Esophagus muscularis mucosa (tissue), 4 donors: ENCODE data around the gene GPR18. TPM values are rescaled to one million over a fixed set of nuclear protein-coding genes. Genes with fewer than 3 reads are reported as not detected.
A peak's percentile ranks its signal among the peaks of the same experiment; 100 is the strongest.

Experiments used
- DNase-seq: peaks from one replicate; pipeline ENCODE4 v3.0.0-alpha.2; 2017; ENCODE audit errors: extremely low spot score
- H3K27ac ChIP-seq, 4 donors: fragments of 200-600 bp; sonication (generic); replicated peaks in 1 of 4; 1 replicate in 3 of 4; 2 replicates in 1 of 4; pipeline ENCODE4 v1.5.1; 2016 to 2019; ENCODE audit warnings: mild to moderate bottlenecking in 1 of 4
- H3K27me3 ChIP-seq, 4 donors: fragments of 200-600 bp; sonication (generic); one replicate each; pipeline versions ENCODE4 v1.5.1 to v1.6.0; 2016 to 2019
- H3K36me3 ChIP-seq, 4 donors: fragments of 200-600 bp; sonication (generic); one replicate each; pipeline ENCODE4 v1.5.1; 2016 to 2019
- H3K4me1 ChIP-seq, 4 donors: fragments of 200-600 bp; sonication (generic); one replicate each; pipeline ENCODE4 v1.5.1; 2016 to 2019
- H3K4me3 ChIP-seq, 4 donors: fragments of 200-600 bp; sonication (generic); 1 replicate in 2 of 4; 2 replicates in 2 of 4; pipeline ENCODE4 v1.5.1; 2016 to 2019; ENCODE audit warnings: mild to moderate bottlenecking in 4 of 4, moderate library complexity in 1 of 4
- H3K9me3 ChIP-seq, 4 donors: fragments of 200-600 bp; sonication (generic); 1 replicate in 3 of 4; 2 replicates in 1 of 4; pipeline ENCODE4 v1.5.1; 2016 to 2019
- CTCF ChIP-seq, 3 experiments: fragments of 200-600 bp in 2 of 3; fragments of 450-650 bp in 1 of 3; sonication (generic) in 2 of 3; IDR thresholded peaks; one replicate each; pipeline ENCODE4 v1.5.1; 2017 to 2019; ENCODE audit warnings: antibody characterized with exemption in 3 of 3, mild to moderate bottlenecking in 2 of 3, moderate library complexity in 1 of 3
- EP300 ChIP-seq: sonication (generic); formaldehyde crosslinking; IDR thresholded peaks from one replicate; pipeline ENCODE4 v1.6.1; 2017; ENCODE audit warnings: antibody characterized with exemption
- POLR2A ChIP-seq: fragments of 450-650 bp; IDR thresholded peaks from one replicate; pipeline ENCODE4 v1.6.1; 2017; ENCODE audit warnings: antibody characterized with exemption, moderate library complexity, mild to moderate bottlenecking, low read depth
- POLR2AphosphoS5 ChIP-seq, 2 donors: sonication (generic); formaldehyde crosslinking; IDR thresholded peaks; one replicate each; pipeline ENCODE4 v1.6.1; 2017; ENCODE audit warnings: antibody characterized with exemption in 2 of 2
- WGBS: methylation state at CpG from one replicate; pipeline ENCODE4 v1.1.5; 2018; 5-methylcytosine and 5-hydroxymethylcytosine counted together
- intact Hi-C: fragments of 100-400 bp; cut with DNase I; formaldehyde crosslinking; loops from one replicate; pipeline ENCODE4 v1.15.1; 2023
- total RNA-seq, 4 donors: library from RNA; depleted of rRNA; stranded (reverse); fragments of >200 nt; gene quantifications; one replicate each; pipeline versions ENCODE4 v1.1.0 to v1.2.1, GENCODE V29; 2016

GPR18 gene
- total RNA-seq, 4 donors from 2014 or later = not detected

GRCh38 chr13:99227331-99227900 is 30.8 kb downstream of the GPR18 start:
- no peaks in the 10 kb centered on the region for H3K9me3 ChIP-seq
- peaks cover 33 to 44% (median 38%) of the 10 kb centered on the region in 4 donors for H3K4me1 ChIP-seq
- H3K27me3 ChIP-seq = no peaks in the 10 kb centered on the region
- TF ChIP-seq POLR2AphosphoS5 (IDR thresholded peaks at IDR 0.05) = no peak
- no peak for TF ChIP-seq EP300
- no peak for TF ChIP-seq CTCF (IDR thresholded peaks at IDR 0.05)
- no peak for TF ChIP-seq POLR2A
- 94% methylated on average over 3 of the region's 6 CpGs for WGBS
- intact Hi-C loops = no loop called here
- no peak for DNase-seq
- H3K4me3 ChIP-seq = no peak overlapping the region
- H3K27ac ChIP-seq = no peak overlapping the region
- H3K36me3 ChIP-seq = peaks cover 0 to 5% (median 0%) of the 10 kb centered on the region in 4 donors

DNA sequence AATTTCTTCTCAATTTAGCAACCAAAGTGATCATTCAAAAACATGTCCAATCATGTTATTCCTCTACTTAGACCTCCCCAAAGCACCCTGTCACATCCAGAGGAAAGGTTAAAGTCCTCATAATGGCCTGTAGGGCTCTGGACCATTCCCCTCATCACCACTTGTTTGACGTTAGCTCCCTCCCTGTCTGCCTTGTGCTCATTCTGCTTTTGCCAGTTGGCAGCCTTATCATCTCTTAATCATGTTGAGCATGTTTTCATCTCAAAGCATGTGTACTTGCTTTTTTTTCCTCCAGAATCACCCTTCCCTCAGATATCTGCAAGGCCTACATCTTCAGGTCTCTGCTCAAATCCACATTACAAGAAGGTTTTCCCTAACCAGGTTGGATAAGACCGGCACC is 31.7 kb downstream of the GPR18 start:
- Histone ChIP-seq H3K4me3 (no peak overlapping the region), H3K36me3 (peaks cover 0 to 5% (median 0%) of the 10 kb centered on the region in 4 donors), H3K9me3 (no peaks in the 10 kb centered on the region), H3K27me3 (no peaks in the 10 kb centered on the region), H3K4me1 (peaks cover 33 to 44% (median 39%) of the 10 kb centered on the region in 4 donors), H3K27ac (no peak overlapping the region)
- intact Hi-C loops = no loop called here
- TF ChIP-seq EP300 (no peak), POLR2AphosphoS5 (IDR thresholded peaks at IDR 0.05) (no peak), CTCF (IDR thresholded peaks at IDR 0.05) (no peak), POLR2A (no peak)
- no peak for DNase-seq
- 68% methylated on average over 2 of the region's 2 CpGs for WGBS

DNA sequence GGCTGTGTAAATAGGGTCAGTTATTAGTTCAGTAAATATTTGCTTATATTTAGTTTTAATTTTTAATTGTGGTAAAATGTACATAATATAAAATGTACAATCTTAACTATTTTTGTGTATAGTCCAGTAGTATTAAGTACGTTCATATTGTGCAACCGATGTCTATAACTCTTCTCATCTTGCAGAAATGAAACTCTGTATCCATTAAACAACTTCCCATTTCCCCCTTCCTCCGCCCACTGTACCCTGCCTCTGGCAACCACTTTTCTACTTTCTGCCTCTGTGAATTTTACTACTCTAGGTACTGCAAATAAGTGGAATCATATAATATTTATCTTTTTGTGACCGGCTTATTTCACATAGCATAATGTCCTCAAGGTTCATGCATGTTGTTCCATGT is 33.1 kb downstream of the GPR18 start:
- Histone ChIP-seq H3K36me3 (peaks cover 0 to 5% (median 0%) of the 10 kb centered on the region in 4 donors), H3K4me1 (peaks cover 37 to 53% (median 40%) of the 10 kb centered on the region in 4 donors), H3K4me3 (no peak overlapping the region), H3K9me3 (no peaks in the 10 kb centered on the region), H3K27ac (no peak overlapping the region), H3K27me3 (no peaks in the 10 kb centered on the region)
- intact Hi-C loops = no loop called here
- TF ChIP-seq POLR2A (no peak), CTCF (IDR thresholded peaks at IDR 0.05) (no peak), POLR2AphosphoS5 (IDR thresholded peaks at IDR 0.05) (no peak), EP300 (no peak)
- WGBS = 66% methylated on average over 4 of the region's 4 CpGs
- DNase-seq = no peak

DNA sequence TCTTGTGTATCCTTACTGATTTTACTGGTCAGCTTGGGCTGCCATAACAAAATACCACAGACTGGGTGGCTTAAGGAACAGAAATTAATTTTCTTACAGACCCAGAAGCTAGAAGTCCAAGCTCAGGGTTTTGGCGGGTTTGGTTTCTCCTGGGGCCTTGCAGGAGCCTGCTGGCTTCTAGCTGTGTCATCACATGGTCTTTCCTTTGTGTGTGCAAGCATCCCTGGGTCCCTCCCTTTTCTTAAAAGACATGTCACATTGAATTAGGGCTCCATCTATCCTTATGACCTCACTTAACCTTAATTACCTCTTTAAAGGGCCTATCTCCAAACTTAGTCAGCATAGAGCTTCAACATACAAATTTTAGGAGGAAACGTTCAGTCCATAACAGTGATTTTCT is 34.2 kb downstream of the GPR18 start:
- no peaks in the 10 kb centered on the region for H3K9me3 ChIP-seq
- peaks cover 0 to 5% (median 0%) of the 10 kb centered on the region in 4 donors for H3K36me3 ChIP-seq
- no peak overlapping the region for H3K27ac ChIP-seq
- TF ChIP-seq CTCF (IDR thresholded peaks at IDR 0.05) = no peak
- no peak for TF ChIP-seq POLR2AphosphoS5 (IDR thresholded peaks at IDR 0.05)
- TF ChIP-seq EP300 = no peak
- peaks cover 35 to 55% (median 42%) of the 10 kb centered on the region in 4 donors for H3K4me1 ChIP-seq
- peak; percentile 24 for DNase-seq
- no peak overlapping the region for H3K4me3 ChIP-seq
- 89% methylated on average over 2 of the region's 2 CpGs for WGBS
- H3K27me3 ChIP-seq = no peaks in the 10 kb centered on the region
- intact Hi-C loops = no loop called here

- peaks cover 37 to 55% (median 42%) of the 10 kb centered on the region in 4 donors for H3K4me1 ChIP-seq
- DNase-seq = no peak
- H3K27ac ChIP-seq = no peak overlapping the region
- intact Hi-C loops = no loop called here
- TF ChIP-seq POLR2AphosphoS5 (IDR thresholded peaks at IDR 0.05) (no peak), CTCF (IDR thresholded peaks at IDR 0.05) (no peak), POLR2A (no peak), EP300 (no peak)
- H3K36me3 ChIP-seq = peaks cover 0 to 5% (median 0%) of the 10 kb centered on the region in 4 donors
- no peaks in the 10 kb centered on the region for H3K9me3 ChIP-seq
- no peak overlapping the region for H3K4me3 ChIP-seq
- 96% methylated on average over 1 of the region's 1 CpG for WGBS
- H3K27me3 ChIP-seq = no peaks in the 10 kb centered on the region
These were observed 34.6 kb downstream of the GPR18 start for GRCh38 chr13:99223587-99223986.
